Measurements from ENCODE around the gene JAM3.

- TF ChIP-seq EZH2phosphoT487 (IDR thresholded peaks at IDR 0.05) = no peak
- no peak for TF ChIP-seq CTCF (IDR thresholded peaks at IDR 0.05)
These were observed 131.8 kb downstream of the JAM3 start for GRCh38 chr11:134200688-134201087.
